Activated effector memory CD4-positive, alpha-beta T cell treated with Interleukin-2 at 50 U/mL for 16 hours (primary cell): ENCODE data around the gene IRS1.

Source experiments
- DNase-seq: peaks from one replicate; pipeline ENCODE4 v3.0.0-alpha.2; 2020

The IRS1 gene

GRCh38 chr2:226788881-226789490, 10.6 kb downstream of the IRS1 start:
- DNase-seq = no peak

- no peak for DNase-seq
Observed at GRCh38 chr2:226788064-226788463, 11.6 kb downstream of the IRS1 start.

GRCh38 chr2:226783885-226784284, 15.7 kb downstream of the IRS1 start:
- no peak for DNase-seq

- DNase-seq = no peak
Observed at GRCh38 chr2:226782092-226782713, 17.4 kb downstream of the IRS1 start.

- no peak for DNase-seq
Observed at GRCh38 chr2:226780431-226780830, 19.2 kb downstream of the IRS1 start.

- DNase-seq = no peak
Observed at GRCh38 chr2:226777611-226778010, 22.0 kb downstream of the IRS1 start.

- no peak for DNase-seq
Observed at GRCh38 chr2:226776104-226776503, 23.5 kb downstream of the IRS1 start.

- DNase-seq = no peak
Observed at GRCh38 chr2:226775032-226775509, 24.5 kb downstream of the IRS1 start.

- DNase-seq = no peak
Observed at GRCh38 chr2:226773291-226773690, 26.3 kb downstream of the IRS1 start.

- DNase-seq = no peak
Observed at GRCh38 chr2:226772389-226773179, 27.0 kb downstream of the IRS1 start.

- DNase-seq = no peak
Observed at GRCh38 chr2:226771067-226771466, 28.6 kb downstream of the IRS1 start.

GRCh38 chr2:226767056-226767813, 32.4 kb downstream of the IRS1 start:
- no peak for DNase-seq

GRCh38 chr2:226766352-226767055, 33.1 kb downstream of the IRS1 start:
- DNase-seq = no peak

GRCh38 chr2:226763320-226763719, 36.3 kb downstream of the IRS1 start:
- no peak for DNase-seq

GRCh38 chr2:226761195-226761583, 38.4 kb downstream of the IRS1 start:
- no peak for DNase-seq

GRCh38 chr2:226760412-226761194, 39.0 kb downstream of the IRS1 start:
- DNase-seq = no peak

GRCh38 chr2:226759768-226760167, 39.9 kb downstream of the IRS1 start:
- DNase-seq = no peak

GRCh38 chr2:226758921-226759640, 40.5 kb downstream of the IRS1 start:
- no peak for DNase-seq

- no peak for DNase-seq
Observed at GRCh38 chr2:226756131-226756530, 43.5 kb downstream of the IRS1 start.

- no peak for DNase-seq
Observed at GRCh38 chr2:226755631-226756030, 44.0 kb downstream of the IRS1 start.
